Prostate gland (tissue), 2 donors: ENCODE results near the gene TMEM150B.

ENCODE experiments used
- CTCF ChIP-seq, 4 experiments: fragments of 200-600 bp in 2 of 4; fragments of 450-650 bp in 2 of 4; sonication (generic) in 2 of 4; IDR thresholded peaks; 1 replicate in 3 of 4; 2 replicates in 1 of 4; pipeline ENCODE4 v1.5.1; 2016 to 2019; ENCODE audit warnings: antibody characterized with exemption in 4 of 4, mild to moderate bottlenecking in 2 of 4, moderate library complexity in 2 of 4
- POLR2A ChIP-seq: fragments of 450-650 bp; IDR thresholded peaks from one replicate; pipeline ENCODE4 v1.6.1; 2016; ENCODE audit warnings: antibody characterized with exemption, mild to moderate bottlenecking
- POLR2AphosphoS5 ChIP-seq: sonication (generic); formaldehyde crosslinking; IDR thresholded peaks from one replicate; pipeline ENCODE4 v1.6.1; 2017; ENCODE audit warnings: antibody characterized with exemption

- TF ChIP-seq POLR2A (no peak), CTCF (IDR thresholded peaks at IDR 0.05) (no peak), POLR2AphosphoS5 (no peak)
Observed at GRCh38 chr19:55308281-55308680, 16.9 kb downstream of the TMEM150B start.
